ENCODE results near the gene MAP2K4. TPM values are rescaled to one million over a fixed set of nuclear protein-coding genes. Genes with fewer than 3 reads are reported as not detected.

MAP2K4 gene
- total RNA-seq, 1 donor from 2014 or later: 62.0 TPM

DNA sequence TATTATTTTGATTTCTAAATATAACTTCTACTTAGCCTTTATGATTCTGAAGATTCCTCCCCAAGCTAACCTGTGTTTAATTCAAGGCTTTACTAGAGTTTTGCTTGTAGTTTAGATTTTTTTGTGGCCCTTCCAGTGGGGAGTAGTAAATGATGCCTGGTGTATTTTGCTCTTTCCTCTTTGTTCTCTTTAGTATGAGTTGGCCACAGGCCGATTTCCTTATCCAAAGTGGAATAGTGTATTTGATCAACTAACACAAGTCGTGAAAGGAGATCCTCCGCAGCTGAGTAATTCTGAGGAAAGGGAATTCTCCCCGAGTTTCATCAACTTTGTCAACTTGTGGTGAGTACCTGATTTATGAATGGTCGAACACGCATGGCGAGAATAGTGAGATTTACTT, 108.3 kb downstream of the MAP2K4 start:
- Mint-ChIP-seq H3K9me3 (ENCODE audit: low read depth) (peaks cover 10% of the 10 kb centered on the region), H3K36me3 (ENCODE audit: insufficient read depth) (peaks cover 49% of the 10 kb centered on the region), H3K4me1 (ENCODE audit: low read depth) (peaks cover 3% of the 10 kb centered on the region), H3K27ac (no peak overlapping the region), H3K27me3 (no peaks in the 10 kb centered on the region), H3K4me3 (ENCODE audit: low read depth) (no peak overlapping the region)
- no peak for DNase-seq (ENCODE audit: low spot score, unreplicated experiment)
- no peak for TF ChIP-seq CTCF (IDR thresholded peaks at IDR 0.05; ENCODE audit: unreplicated experiment)

DNA sequence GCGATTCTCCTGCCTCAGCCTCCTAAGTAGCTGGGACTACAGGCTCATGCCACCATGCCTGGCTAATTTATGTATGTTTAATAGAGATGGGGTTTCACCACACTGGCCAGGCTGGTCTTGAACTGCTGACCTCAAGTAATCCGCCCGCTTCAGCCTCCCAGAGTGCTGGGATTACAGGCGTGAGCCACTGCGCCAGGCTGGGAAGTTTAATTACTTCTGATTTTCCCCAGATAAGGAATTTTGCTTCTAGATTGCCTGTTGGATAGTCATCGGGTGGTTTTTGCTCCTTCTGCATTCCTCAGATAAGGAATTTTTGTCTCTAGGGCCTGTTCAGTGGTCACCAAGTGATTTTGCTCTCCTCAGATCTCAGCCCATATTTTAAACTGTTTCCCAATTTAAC, 112.5 kb downstream of the MAP2K4 start:
- no peak for TF ChIP-seq CTCF (IDR thresholded peaks at IDR 0.05; ENCODE audit: unreplicated experiment)
- Mint-ChIP-seq H3K4me1 (ENCODE audit: low read depth) (peaks cover 9% of the 10 kb centered on the region), H3K9me3 (ENCODE audit: low read depth) (peaks cover 16% of the 10 kb centered on the region), H3K27me3 (no peaks in the 10 kb centered on the region), H3K36me3 (ENCODE audit: insufficient read depth) (peaks cover 50% of the 10 kb centered on the region), H3K4me3 (ENCODE audit: low read depth) (no peak overlapping the region), H3K27ac (peak overlapping the region; percentile 10)
- no peak for DNase-seq (ENCODE audit: low spot score, unreplicated experiment)

DNA sequence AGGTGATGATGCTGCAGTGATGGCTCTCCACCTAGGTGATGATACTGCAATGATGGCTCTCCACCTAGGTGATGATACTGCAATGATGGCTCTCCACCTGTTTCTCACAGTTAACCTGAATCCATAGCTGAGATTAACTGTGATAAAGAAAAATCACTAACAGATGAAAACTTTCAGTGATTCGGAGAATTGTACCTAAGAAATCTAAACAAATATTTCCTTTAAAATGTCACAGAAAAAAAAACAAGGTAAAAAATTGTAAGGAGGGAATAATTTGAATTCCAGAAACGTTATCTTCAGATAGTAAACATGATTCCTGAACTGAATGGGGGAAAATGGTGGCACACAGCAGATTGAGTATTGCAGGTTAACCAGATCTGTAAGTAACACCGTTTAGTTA, 113.4 kb downstream of the MAP2K4 start:
- no peak overlapping the region for H3K4me3 Mint-ChIP-seq (ENCODE audit: low read depth)
- peak overlapping the region; percentile 82 for H3K27ac Mint-ChIP-seq
- peaks cover 19% of the 10 kb centered on the region for H3K9me3 Mint-ChIP-seq (ENCODE audit: low read depth)
- H3K27me3 Mint-ChIP-seq: no peaks in the 10 kb centered on the region
- no peak for DNase-seq (ENCODE audit: low spot score, unreplicated experiment)
- H3K4me1 Mint-ChIP-seq (ENCODE audit: low read depth): peaks cover 9% of the 10 kb centered on the region
- TF ChIP-seq CTCF (IDR thresholded peaks at IDR 0.05; ENCODE audit: unreplicated experiment): no peak
- peaks cover 51% of the 10 kb centered on the region for H3K36me3 Mint-ChIP-seq (ENCODE audit: insufficient read depth)

GRCh38 chr17:12134587-12134986, 113.9 kb downstream of the MAP2K4 start:
- H3K36me3 Mint-ChIP-seq (ENCODE audit: insufficient read depth): peaks cover 49% of the 10 kb centered on the region
- H3K4me3 Mint-ChIP-seq (ENCODE audit: low read depth): no peak overlapping the region

GRCh38 chr17:12136243-12136642, 115.6 kb downstream of the MAP2K4 start:
- H3K4me3 Mint-ChIP-seq (ENCODE audit: low read depth): no peak overlapping the region
- H3K27me3 Mint-ChIP-seq: no peaks in the 10 kb centered on the region
- H3K36me3 Mint-ChIP-seq (ENCODE audit: insufficient read depth): peaks cover 53% of the 10 kb centered on the region
- no peak for DNase-seq (ENCODE audit: low spot score, unreplicated experiment)
- H3K9me3 Mint-ChIP-seq (ENCODE audit: low read depth): peaks cover 19% of the 10 kb centered on the region
- no peak overlapping the region for H3K27ac Mint-ChIP-seq
- TF ChIP-seq CTCF (IDR thresholded peaks at IDR 0.05; ENCODE audit: unreplicated experiment): no peak
- H3K4me1 Mint-ChIP-seq (ENCODE audit: low read depth): peaks cover 9% of the 10 kb centered on the region

More at GRCh38 chr17:12134587-12134986, 113.9 kb downstream of the MAP2K4 start:
- no peak for DNase-seq (ENCODE audit: low spot score, unreplicated experiment)
- TF ChIP-seq CTCF (IDR thresholded peaks at IDR 0.05; ENCODE audit: unreplicated experiment): no peak
- H3K9me3 Mint-ChIP-seq (ENCODE audit: low read depth): peaks cover 19% of the 10 kb centered on the region
- no peaks in the 10 kb centered on the region for H3K27me3 Mint-ChIP-seq
- peak overlapping the region; percentile 82 for H3K27ac Mint-ChIP-seq
- H3K4me1 Mint-ChIP-seq (ENCODE audit: low read depth): peaks cover 9% of the 10 kb centered on the region
